ENCODE measurements around the gene SNCAIP.
A peak's percentile ranks its signal among the peaks of the same experiment; 100 is the strongest.

The SNCAIP gene

GRCh38 chr5:122426301-122426700 is 114.3 kb downstream of the SNCAIP start:
- no peak for DNase-seq (ENCODE audit: low read depth, low spot score)

- no peak for DNase-seq (ENCODE audit: low read depth, low spot score)
Measured at GRCh38 chr5:122427621-122428020, 115.6 kb downstream of the SNCAIP start.

GRCh38 chr5:122429545-122430318 is 117.7 kb downstream of the SNCAIP start:
- peak; percentile 46 for DNase-seq (ENCODE audit: low read depth, low spot score)

- no peak for DNase-seq (ENCODE audit: low read depth, low spot score)
Measured at GRCh38 chr5:122430319-122430586, 118.2 kb downstream of the SNCAIP start.

- no peak for DNase-seq (ENCODE audit: low read depth, low spot score)
Measured at GRCh38 chr5:122431298-122431697, 119.3 kb downstream of the SNCAIP start.

GRCh38 chr5:122434205-122434970 is 122.4 kb downstream of the SNCAIP start:
- peak; percentile 51 for DNase-seq (ENCODE audit: low read depth, low spot score)

- DNase-seq (ENCODE audit: low read depth, low spot score) = no peak
Measured at GRCh38 chr5:122435234-122435633, 123.2 kb downstream of the SNCAIP start.

- no peak for DNase-seq (ENCODE audit: low read depth, low spot score)
Measured at GRCh38 chr5:122435761-122436160, 123.7 kb downstream of the SNCAIP start.

GRCh38 chr5:122436615-122437014 is 124.6 kb downstream of the SNCAIP start:
- DNase-seq (ENCODE audit: low read depth, low spot score) = no peak

- no peak for DNase-seq (ENCODE audit: low read depth, low spot score)
Measured at GRCh38 chr5:122439645-122440044, 127.6 kb downstream of the SNCAIP start.

- DNase-seq (ENCODE audit: low read depth, low spot score) = no peak
Measured at GRCh38 chr5:122442938-122443337, 130.9 kb downstream of the SNCAIP start.

- no peak for DNase-seq (ENCODE audit: low read depth, low spot score)
Measured at GRCh38 chr5:122444411-122444810, 132.4 kb downstream of the SNCAIP start.

GRCh38 chr5:122445070-122445469 is 133.0 kb downstream of the SNCAIP start:
- no peak for DNase-seq (ENCODE audit: low read depth, low spot score)

- DNase-seq (ENCODE audit: low read depth, low spot score) = no peak
Measured at GRCh38 chr5:122447072-122447471, 135.0 kb downstream of the SNCAIP start.

GRCh38 chr5:122447879-122448278 is 135.8 kb downstream of the SNCAIP start:
- DNase-seq (ENCODE audit: low read depth, low spot score) = no peak

GRCh38 chr5:122454541-122454940 is 142.5 kb downstream of the SNCAIP start:
- DNase-seq (ENCODE audit: low read depth, low spot score) = no peak

- no peak for DNase-seq (ENCODE audit: low read depth, low spot score)
Measured at GRCh38 chr5:122455939-122456338, 143.9 kb downstream of the SNCAIP start.

GRCh38 chr5:122457178-122457826 is 145.3 kb downstream of the SNCAIP start:
- no peak for DNase-seq (ENCODE audit: low read depth, low spot score)

GRCh38 chr5:122458278-122458872 is 146.3 kb downstream of the SNCAIP start:
- DNase-seq (ENCODE audit: low read depth, low spot score) = no peak

GRCh38 chr5:122462486-122462885 is 150.4 kb downstream of the SNCAIP start:
- DNase-seq (ENCODE audit: low read depth, low spot score) = no peak

- DNase-seq (ENCODE audit: low read depth, low spot score) = peak; percentile 41
Measured at GRCh38 chr5:122463221-122463620, 151.2 kb downstream of the SNCAIP start.

- DNase-seq (ENCODE audit: low read depth, low spot score) = no peak
Measured at GRCh38 chr5:122464191-122464590, 152.2 kb downstream of the SNCAIP start.

Data from astrocyte of the hippocampus (primary cell).